Measurements from ENCODE around the gene NCOR1.
A peak's percentile ranks its signal among the peaks of the same experiment; 100 is the strongest.

Gene NCOR1

DNA sequence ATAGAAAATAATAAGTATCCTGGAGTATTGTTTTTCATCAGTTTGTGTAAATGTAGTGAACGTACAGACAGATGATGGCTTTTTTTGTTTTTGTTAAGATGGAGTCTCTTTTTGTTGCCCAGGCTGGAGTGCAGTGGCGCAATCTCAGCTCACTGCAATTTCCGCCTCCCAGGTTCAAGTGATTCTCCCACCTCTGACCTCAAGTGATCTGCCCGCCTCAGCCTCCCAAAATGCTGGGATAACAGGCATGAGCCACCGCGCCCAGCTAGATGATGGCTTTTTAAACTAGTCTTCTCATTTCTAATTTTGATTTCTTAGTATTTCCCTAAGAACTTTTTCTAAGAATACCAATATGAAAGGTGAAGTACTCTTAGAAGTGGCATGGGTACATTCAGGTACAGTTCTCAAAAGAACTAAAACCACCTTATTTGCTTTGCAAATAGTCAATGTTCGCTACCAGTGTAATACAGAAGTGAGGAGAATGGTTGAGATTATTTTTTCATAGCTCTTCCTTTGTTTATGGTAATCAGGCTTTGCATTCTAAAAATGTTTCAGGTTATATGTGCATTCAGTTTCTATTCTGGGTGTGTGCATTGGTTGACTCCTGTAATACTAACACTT, 181.5 kb downstream of the NCOR1 start:
- TF ChIP-seq, protein P1, sequence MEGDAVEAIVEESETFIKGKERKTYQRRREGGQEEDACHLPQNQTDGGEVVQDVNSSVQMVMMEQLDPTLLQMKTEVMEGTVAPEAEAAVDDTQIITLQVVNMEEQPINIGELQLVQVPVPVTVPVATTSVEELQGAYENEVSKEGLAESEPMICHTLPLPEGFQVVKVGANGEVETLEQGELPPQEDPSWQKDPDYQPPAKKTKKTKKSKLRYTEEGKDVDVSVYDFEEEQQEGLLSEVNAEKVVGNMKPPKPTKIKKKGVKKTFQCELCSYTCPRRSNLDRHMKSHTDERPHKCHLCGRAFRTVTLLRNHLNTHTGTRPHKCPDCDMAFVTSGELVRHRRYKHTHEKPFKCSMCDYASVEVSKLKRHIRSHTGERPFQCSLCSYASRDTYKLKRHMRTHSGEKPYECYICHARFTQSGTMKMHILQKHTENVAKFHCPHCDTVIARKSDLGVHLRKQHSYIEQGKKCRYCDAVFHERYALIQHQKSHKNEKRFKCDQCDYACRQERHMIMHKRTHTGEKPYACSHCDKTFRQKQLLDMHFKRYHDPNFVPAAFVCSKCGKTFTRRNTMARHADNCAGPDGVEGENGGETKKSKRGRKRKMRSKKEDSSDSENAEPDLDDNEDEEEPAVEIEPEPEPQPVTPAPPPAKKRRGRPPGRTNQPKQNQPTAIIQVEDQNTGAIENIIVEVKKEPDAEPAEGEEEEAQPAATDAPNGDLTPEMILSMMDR (IDR thresholded peaks at IDR 0.05): no peak

DNA sequence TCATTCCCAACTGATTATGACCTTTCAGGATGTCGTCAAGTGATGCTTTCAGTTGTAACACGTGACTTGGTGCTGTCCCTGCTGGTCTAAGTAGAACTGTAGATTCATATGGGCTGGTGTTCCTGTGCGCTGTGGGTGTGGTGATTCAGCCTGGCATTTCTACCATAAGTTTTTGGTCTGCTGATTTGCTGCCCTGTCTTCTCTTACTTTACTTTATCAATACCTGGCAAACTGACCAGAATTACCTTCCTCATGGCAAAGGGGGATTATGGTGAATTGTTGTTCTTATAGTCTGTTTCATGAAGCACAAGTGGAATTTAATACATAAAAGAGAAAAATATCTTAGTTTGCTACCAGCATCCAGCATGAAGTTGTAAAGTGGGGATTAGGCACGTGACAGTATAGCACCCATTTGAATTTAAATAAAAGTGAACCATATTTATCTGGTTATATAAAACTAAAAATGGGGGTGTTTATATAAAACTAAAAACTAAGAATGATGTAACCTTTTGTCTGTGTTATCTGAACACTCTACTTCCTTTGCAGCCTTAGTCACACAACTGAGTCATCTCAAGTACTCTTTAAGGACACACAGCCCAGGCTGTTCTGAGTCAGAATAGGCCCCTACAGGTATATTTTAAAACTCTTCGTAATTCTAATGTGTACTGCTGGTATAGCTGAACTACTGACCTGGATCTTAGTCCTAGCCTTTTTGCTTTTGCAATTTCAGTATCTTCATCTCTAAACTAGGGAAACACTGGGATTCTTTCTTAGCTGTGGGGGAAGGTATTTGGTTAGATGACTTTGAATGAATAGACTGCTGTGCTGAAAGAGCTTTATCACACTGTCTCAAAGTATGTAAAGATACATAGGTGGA, 187.4 kb downstream of the NCOR1 start:
- TF ChIP-seq, protein P1 (IDR thresholded peaks at IDR 0.05): no peak

DNA sequence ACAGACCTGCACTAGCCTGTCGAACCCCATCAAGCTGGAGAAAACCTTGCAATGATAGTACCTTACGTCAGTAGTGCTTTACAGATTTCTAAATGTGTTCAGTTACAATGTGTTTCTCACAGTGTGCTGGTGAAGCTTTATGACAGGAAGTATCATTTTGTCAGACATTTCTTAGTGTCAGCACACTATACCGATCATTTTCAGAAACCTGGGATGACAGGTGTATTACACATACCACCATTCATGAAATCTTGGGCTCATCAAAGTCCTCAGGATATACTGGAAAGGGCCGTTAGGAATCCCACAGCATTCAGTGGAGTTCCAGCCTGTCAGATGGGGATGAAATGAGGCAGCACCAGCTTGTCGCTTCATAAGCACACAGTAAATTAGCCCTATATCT, 188.4 kb downstream of the NCOR1 start:
- TF ChIP-seq, protein P1 (IDR thresholded peaks at IDR 0.05): no peak

DNA sequence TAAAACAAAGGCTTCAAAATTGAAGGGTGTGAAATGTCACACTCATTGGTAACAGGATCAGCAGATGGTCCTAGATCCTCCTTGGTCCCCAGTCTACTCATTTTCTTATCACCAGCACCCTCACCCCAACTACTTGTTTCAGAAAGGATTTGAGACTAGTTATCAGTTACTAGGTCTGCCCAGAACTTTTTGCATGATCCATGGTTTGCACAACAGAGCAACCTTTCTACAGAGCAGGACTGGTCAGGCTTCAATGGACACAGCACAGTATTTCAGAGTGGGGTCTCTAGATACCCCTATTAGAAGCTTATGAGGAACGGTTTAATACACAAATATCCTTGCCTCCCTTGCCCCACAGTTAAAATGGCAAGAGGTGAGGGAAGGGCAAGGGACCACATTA, 190.1 kb downstream of the NCOR1 start:
- TF ChIP-seq, protein P1 (IDR thresholded peaks at IDR 0.05): no peak

DNA sequence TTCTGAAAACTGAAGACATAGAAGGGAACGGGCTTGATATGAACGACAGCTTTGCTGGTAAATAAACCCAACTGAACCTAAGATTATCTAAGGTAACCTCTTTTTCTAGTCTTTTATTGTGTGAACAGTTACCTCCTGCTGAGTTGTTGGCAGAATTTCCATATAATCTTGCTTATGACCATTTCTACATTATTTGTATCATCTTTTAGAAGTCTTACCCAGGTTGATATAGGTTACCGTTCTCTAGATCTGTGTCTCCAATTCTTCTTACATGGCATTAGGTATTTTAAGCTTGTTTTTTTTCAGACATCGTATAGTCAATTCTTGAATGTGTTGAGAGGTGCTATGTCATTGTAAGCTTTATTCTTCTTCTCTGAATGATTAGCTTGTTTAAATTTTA, 191.5 kb downstream of the NCOR1 start:
- TF ChIP-seq, protein P1 (IDR thresholded peaks at IDR 0.05): no peak

DNA sequence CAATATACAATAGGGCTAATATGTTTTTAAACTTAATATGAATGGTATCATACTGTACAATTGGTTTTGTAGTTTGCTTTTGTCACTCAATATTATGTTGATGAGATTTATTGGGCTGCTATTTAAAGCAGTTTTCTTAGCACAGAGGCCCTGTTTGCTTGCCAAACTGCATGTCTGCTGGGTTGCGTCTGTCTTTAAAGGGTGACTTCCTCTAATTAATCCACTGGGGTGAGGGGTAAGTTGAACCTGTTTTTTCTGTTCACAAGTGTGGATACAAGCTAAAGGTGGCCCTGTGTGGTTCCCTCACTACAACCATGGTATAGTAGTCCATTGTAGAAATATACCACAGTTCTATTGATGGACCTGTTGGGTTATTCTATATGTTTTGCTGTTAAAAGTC, 196.0 kb downstream of the NCOR1 start:
- TF ChIP-seq, protein P1 (IDR thresholded peaks at IDR 0.05): no peak

DNA sequence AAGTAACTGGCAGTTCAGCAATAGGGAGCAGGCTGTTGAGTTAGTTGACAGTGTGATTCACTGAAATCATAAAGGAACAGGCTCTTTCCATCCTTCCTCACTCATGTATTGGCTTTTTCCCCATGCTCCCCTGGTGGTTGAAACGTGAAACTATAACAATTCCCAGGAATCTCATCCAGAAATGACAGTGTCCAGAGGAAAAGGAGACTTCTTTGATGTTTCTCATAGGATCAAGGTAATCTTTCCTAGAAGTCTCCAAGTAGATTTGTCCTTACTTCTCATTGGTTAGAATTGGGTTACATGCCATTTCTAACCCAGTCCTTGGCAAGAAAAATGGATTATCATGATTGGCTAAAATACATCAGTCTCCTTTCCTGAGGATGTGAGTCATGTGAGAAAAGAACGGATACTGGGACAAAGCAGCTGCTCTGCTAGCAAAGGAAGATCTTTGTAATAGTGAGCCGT, 201.4 kb downstream of the NCOR1 start:
- TF ChIP-seq, protein P1 (IDR thresholded peaks at IDR 0.05): peak; percentile 44
